NCI-H1930 (cell line): ENCODE measurements around the gene RGS3.
"Not testable (repeated sequence)": the region's sequence is repeated elsewhere in the genome, so short reads cannot be mapped to it uniquely, and the experiment has no call there.

ENCODE experiments used
- DNase-seq, 2 experiments: peaks; one replicate each; lab custom pipeline; 2025; lab: John Stamatoyannopoulos, UW

Gene RGS3

GRCh38 chr9:113548221-113549041, 84.9 kb downstream of the RGS3 start:
- no peak for DNase-seq

- DNase-seq, result not testable (repeated sequence)
These were observed 86.4 kb downstream of the RGS3 start for GRCh38 chr9:113549892-113550291.

GRCh38 chr9:113556877-113557593, 93.5 kb downstream of the RGS3 start:
- no peak for DNase-seq

- no peak for DNase-seq
These were observed 95.3 kb downstream of the RGS3 start for GRCh38 chr9:113558632-113559502.

- DNase-seq, result no peak
These were observed 96.6 kb downstream of the RGS3 start for GRCh38 chr9:113559834-113560800.

GRCh38 chr9:113562653-113563381, 99.3 kb downstream of the RGS3 start:
- no peak for DNase-seq

GRCh38 chr9:113563826-113564497, 100.4 kb downstream of the RGS3 start:
- no peak for DNase-seq

GRCh38 chr9:113564498-113565237, 101.1 kb downstream of the RGS3 start:
- DNase-seq, result no peak

- DNase-seq, result no peak
These were observed 102.6 kb downstream of the RGS3 start for GRCh38 chr9:113566016-113566711.

GRCh38 chr9:113566712-113567071, 103.2 kb downstream of the RGS3 start:
- no peak for DNase-seq

GRCh38 chr9:113567361-113568080, 104.0 kb downstream of the RGS3 start:
- DNase-seq, result no peak

- DNase-seq, result no peak
These were observed 104.5 kb downstream of the RGS3 start for GRCh38 chr9:113568081-113568435.

- DNase-seq, result no peak
These were observed 105.2 kb downstream of the RGS3 start for GRCh38 chr9:113568571-113569321.

- no peak for DNase-seq
These were observed 106.0 kb downstream of the RGS3 start for GRCh38 chr9:113569472-113570060.

- no peak for DNase-seq
These were observed 106.6 kb downstream of the RGS3 start for GRCh38 chr9:113570106-113570505.

- no peak for DNase-seq
These were observed 107.5 kb downstream of the RGS3 start for GRCh38 chr9:113570749-113571711.
